SJCRH30 (cell line): ENCODE measurements around the gene INPP5A. TPM values are rescaled to one million over a fixed set of nuclear protein-coding genes. Genes with fewer than 3 reads are reported as not detected.
A peak's percentile ranks its signal among the peaks of the same experiment; 100 is the strongest.
"Not testable (repeated sequence)": the region's sequence is repeated elsewhere in the genome, so short reads cannot be mapped to it uniquely, and the experiment has no call there.

Experiments
- DNase-seq, 2 experiments: peaks; one replicate each; pipeline ENCODE4 v3.0.0-alpha.2; 2015 to 2020
- H3K27ac ChIP-seq: fragments of 250-450 bp; sonication (Bioruptor Pico); 2 replicates; pipeline ENCODE4 v1.5.1; 2020; ENCODE audit warnings: mild to moderate bottlenecking, moderate library complexity
- H3K27me3 ChIP-seq: fragments of 250-450 bp; sonication (Bioruptor Pico); 2 replicates; pipeline ENCODE4 v1.5.1; 2020; ENCODE audit warnings: mild to moderate bottlenecking, moderate library complexity
- H3K36me3 ChIP-seq: fragments of 250-450 bp; sonication (Bioruptor Pico); 2 replicates; pipeline ENCODE4 v1.5.1; 2020; ENCODE audit warnings: mild to moderate bottlenecking, moderate library complexity
- H3K4me1 ChIP-seq: fragments of 250-450 bp; sonication (Bioruptor Pico); 2 replicates; pipeline ENCODE4 v1.5.1; 2020; ENCODE audit warnings: mild to moderate bottlenecking, moderate library complexity
- H3K4me3 ChIP-seq: fragments of 250-450 bp; sonication (Bioruptor Pico); 2 replicates; pipeline ENCODE4 v1.5.1; 2020; ENCODE audit warnings: mild to moderate bottlenecking, moderate library complexity
- H3K9me3 ChIP-seq: fragments of 250-450 bp; sonication (Bioruptor Pico); replicated peaks from 2 replicates; pipeline ENCODE4 v1.5.1; 2020; ENCODE audit warnings: mild to moderate bottlenecking, moderate library complexity
- total RNA-seq: library from RNA; depleted of rRNA; stranded (reverse); fragments of >200 nt; shearing (Covaris generic); gene quantifications from 2 replicates; pipeline ENCODE4 v1.2.3, GENCODE V29; 2014

The INPP5A gene
- total RNA-seq, 1 experiment from 2014 or later = 22.4 TPM

GRCh38 chr10:132669208-132669861, 131.7 kb downstream of the INPP5A start:
- Histone ChIP-seq H3K27me3 (no peaks in the 10 kb centered on the region), H3K9me3 (no peaks in the 10 kb centered on the region), H3K4me3 (no peak overlapping the region), H3K4me1 (peaks cover 6% of the 10 kb centered on the region; the same call in 1 of the 2 replicates), H3K36me3 (no peaks in the 10 kb centered on the region), H3K27ac (no peak overlapping the region; the same call in 1 of the 2 replicates)
- peak; percentile 36 to 54 for DNase-seq

- Histone ChIP-seq H3K27me3 (no peaks in the 10 kb centered on the region), H3K4me3 (no peak overlapping the region), H3K36me3 (no peaks in the 10 kb centered on the region), H3K4me1 (0 out of 2 replicates have a peak, but pooled peaks cover 6% of the 10 kb centered on the region), H3K27ac (no peak overlapping the region), H3K9me3 (no peaks in the 10 kb centered on the region)
- DNase-seq = no peak
These were observed 133.1 kb downstream of the INPP5A start for GRCh38 chr10:132670546-132671227.

GRCh38 chr10:132671228-132672154, 133.9 kb downstream of the INPP5A start:
- no peaks in the 10 kb centered on the region for H3K36me3 ChIP-seq
- H3K27me3 ChIP-seq = no peaks in the 10 kb centered on the region
- H3K27ac ChIP-seq = no peak overlapping the region
- DNase-seq = no peak
- no peak overlapping the region for H3K4me3 ChIP-seq
- no peaks in the 10 kb centered on the region for H3K9me3 ChIP-seq
- 0 out of 2 replicates have a peak, but pooled peaks cover 6% of the 10 kb centered on the region for H3K4me1 ChIP-seq

- not testable (repeated sequence) for H3K4me1 ChIP-seq, H3K4me3 ChIP-seq, H3K9me3 ChIP-seq, H3K36me3 ChIP-seq, DNase-seq, H3K27me3 ChIP-seq, H3K27ac ChIP-seq
These were observed 136.2 kb downstream of the INPP5A start for GRCh38 chr10:132673746-132674145.

GRCh38 chr10:132674311-132674710, 136.7 kb downstream of the INPP5A start:
- Histone ChIP-seq H3K27me3 (no peaks in the 10 kb centered on the region), H3K27ac (no peak overlapping the region), H3K36me3 (no peaks in the 10 kb centered on the region), H3K4me3 (no peak overlapping the region), H3K4me1 (peaks cover 3% of the 10 kb centered on the region; the same call in 1 of the 2 replicates), H3K9me3 (no peaks in the 10 kb centered on the region)
- no peak for DNase-seq

GRCh38 chr10:132675031-132675740, 137.6 kb downstream of the INPP5A start:
- Histone ChIP-seq H3K4me1 (no peaks in the 10 kb centered on the region; the same call in 1 of the 2 replicates), H3K27ac (no peak overlapping the region), H3K9me3 (no peaks in the 10 kb centered on the region), H3K27me3 (no peaks in the 10 kb centered on the region), H3K36me3 (no peaks in the 10 kb centered on the region), H3K4me3 (no peak overlapping the region)
- no peak for DNase-seq

GRCh38 chr10:132676193-132676891, 138.8 kb downstream of the INPP5A start:
- no peak overlapping the region for H3K4me3 ChIP-seq
- H3K27ac ChIP-seq = no peak overlapping the region
- no peaks in the 10 kb centered on the region for H3K9me3 ChIP-seq
- H3K4me1 ChIP-seq = no peaks in the 10 kb centered on the region; the same call in 1 of the 2 replicates
- no peaks in the 10 kb centered on the region for H3K36me3 ChIP-seq
- H3K27me3 ChIP-seq = no peaks in the 10 kb centered on the region
- no peak for DNase-seq

GRCh38 chr10:132677096-132677472, 139.5 kb downstream of the INPP5A start:
- no peaks in the 10 kb centered on the region for H3K9me3 ChIP-seq
- no peak overlapping the region for H3K4me3 ChIP-seq
- no peaks in the 10 kb centered on the region for H3K36me3 ChIP-seq
- H3K27ac ChIP-seq = peak overlapping the region; percentile 83
- no peak for DNase-seq
- H3K4me1 ChIP-seq = no peaks in the 10 kb centered on the region; the same call in 1 of the 2 replicates
- H3K27me3 ChIP-seq = no peaks in the 10 kb centered on the region

- Histone ChIP-seq H3K27me3 (no peaks in the 10 kb centered on the region), H3K4me1 (no peaks in the 10 kb centered on the region; the same call in 1 of the 2 replicates), H3K27ac (peak overlapping the region; percentile 83), H3K36me3 (no peaks in the 10 kb centered on the region), H3K9me3 (no peaks in the 10 kb centered on the region), H3K4me3 (0 out of 2 replicates have a peak overlapping the region, but pooled peaks have one; percentile 8)
- DNase-seq = peak; percentile 51
These were observed 140.1 kb downstream of the INPP5A start for GRCh38 chr10:132677473-132678227.

GRCh38 chr10:132678436-132679216, 141.0 kb downstream of the INPP5A start:
- peak overlapping the region; percentile 83 for H3K27ac ChIP-seq
- no peaks in the 10 kb centered on the region for H3K27me3 ChIP-seq
- no peak overlapping the region for H3K4me3 ChIP-seq
- no peaks in the 10 kb centered on the region for H3K9me3 ChIP-seq
- no peak for DNase-seq
- no peaks in the 10 kb centered on the region; the same call in 1 of the 2 replicates for H3K4me1 ChIP-seq
- H3K36me3 ChIP-seq = no peaks in the 10 kb centered on the region

- DNase-seq = no peak
- Histone ChIP-seq H3K36me3 (no peaks in the 10 kb centered on the region), H3K4me1 (no peaks in the 10 kb centered on the region; the same call in 1 of the 2 replicates), H3K27ac (no peak overlapping the region), H3K4me3 (no peak overlapping the region), H3K27me3 (no peaks in the 10 kb centered on the region), H3K9me3 (no peaks in the 10 kb centered on the region)
These were observed 141.6 kb downstream of the INPP5A start for GRCh38 chr10:132679217-132679595.

GRCh38 chr10:132679640-132680039, 142.1 kb downstream of the INPP5A start:
- H3K4me3 ChIP-seq = no peak overlapping the region
- no peaks in the 10 kb centered on the region for H3K27me3 ChIP-seq
- no peaks in the 10 kb centered on the region for H3K9me3 ChIP-seq
- no peaks in the 10 kb centered on the region; the same call in 1 of the 2 replicates for H3K4me1 ChIP-seq
- no peak overlapping the region for H3K27ac ChIP-seq
- no peak for DNase-seq
- no peaks in the 10 kb centered on the region for H3K36me3 ChIP-seq
